K562 (cell line): ENCODE data around the gene ABHD14A. TPM values are rescaled to one million over a fixed set of nuclear protein-coding genes. Genes with fewer than 3 reads are reported as not detected.

Experiments used
- JUN ChIP-seq, 2 experiments: sonication (generic) in 1 of 2; formaldehyde crosslinking in 1 of 2; IDR thresholded peaks; 2 replicates each; pipeline versions ENCODE4 v1.6.1 to v1.8.0; 2012 to 2022; ENCODE audit warnings: borderline replicate concordance in 2 of 2, mild to moderate bottlenecking in 2 of 2, improper control_type of control experiment in 1 of 2, low read depth in 1 of 2, low read length in 1 of 2, missing genetic modification reagents in 1 of 2
- NONO ChIP-seq, 2 experiments: fragments of 200-400 bp in 1 of 2; fragments of 450-650 bp in 1 of 2; formaldehyde crosslinking in 1 of 2; IDR thresholded peaks; 2 replicates each; pipeline ENCODE4 v1.6.1; 2017; ENCODE audit warnings: low read depth in 2 of 2, mild to moderate bottlenecking in 2 of 2, moderate library complexity in 2 of 2, low read length in 1 of 2
- POU5F1 ChIP-seq: fragments of 150-350 bp; IDR thresholded peaks from 2 replicates; pipeline ENCODE4 v1.6.1; 2014; ENCODE audit warnings: borderline replicate concordance, low read length, low read depth, mild to moderate bottlenecking; ENCODE audit not compliant: partially characterized antibody
- STAG1 ChIP-seq: sonication (generic); formaldehyde crosslinking; IDR thresholded peaks from 2 replicates; pipeline ENCODE4 v1.5.0; 2020; ENCODE audit warnings: missing genetic modification reagents, borderline replicate concordance
- TARDBP ChIP-seq: fragments of 450-650 bp; IDR thresholded peaks from 2 replicates; pipeline ENCODE4 v1.6.1; 2016
- ZSCAN29 ChIP-seq: fragments of 450-650 bp; IDR thresholded peaks from 2 replicates; pipeline ENCODE4 v1.6.1; 2017
- polyA plus RNA-seq, 8 experiments: library from polyadenylated mRNA; depleted of rRNA in 4 of 8; stranded (reverse) in 5 of 8; unstranded in 3 of 8; fragments of >200 nt; fragmentation: Nextera tagmentation in 2 of 8; fragmentation: Illumina TruSeq in 1 of 8; extraction: Ambion mirVana in 2 of 8; extraction: Trizol in 1 of 8; gene quantifications; 2 replicates each; pipeline versions ENCODE4 v1.2.1 to v1.2.3, GENCODE V29; 2011 to 2014; ENCODE audit warnings: inconsistent platforms in 1 of 8, missing spikeins in 1 of 8
- total RNA-seq, 7 experiments: library from RNA; depleted of rRNA in 6 of 7; stranded (reverse); fragments of >200 nt in 6 of 7; fragmentation: Illumina TruSeq in 2 of 7; extraction: Trizol in 2 of 7; gene quantifications; 2 replicates each; pipeline versions ENCODE4 v1.2.1 to v1.2.3, GENCODE V29; 2011 to 2021; ENCODE audit warnings: low replicate concordance in 1 of 7
- TF ChIP-seq, protein P1 (sequence below), 2 experiments: IDR thresholded peaks; 2 replicates each; pipeline ENCODE4 v1.6.1; 2012; ENCODE audit warnings: improper control_type of control experiment in 2 of 2, low read depth in 2 of 2, low read length in 2 of 2, borderline replicate concordance in 1 of 2
- TF ChIP-seq, protein P2 (sequence below): sonication (generic); formaldehyde crosslinking; IDR thresholded peaks from 2 replicates; pipeline ENCODE4 v1.8.0; 2022; ENCODE audit warnings: missing genetic modification reagents, mild to moderate bottlenecking, moderate library complexity, borderline replicate concordance
- TF ChIP-seq, protein P3 (sequence below): IDR thresholded peaks from 2 replicates; pipeline ENCODE4 v1.6.1; 2014; ENCODE audit warnings: antibody characterized with exemption
- TF ChIP-seq, protein P4 (sequence below): fragments of 450-650 bp; IDR thresholded peaks from 2 replicates; pipeline ENCODE4 v1.6.1; 2016; ENCODE audit warnings: low read depth

The ABHD14A gene
- total and polyA plus RNA-seq, 9 of the 15 experiments (the other 6 are each of a cell fraction or from before 2014, with no cell fraction given), result 0.90 to 10.5 (median 8.3) TPM

DNA sequence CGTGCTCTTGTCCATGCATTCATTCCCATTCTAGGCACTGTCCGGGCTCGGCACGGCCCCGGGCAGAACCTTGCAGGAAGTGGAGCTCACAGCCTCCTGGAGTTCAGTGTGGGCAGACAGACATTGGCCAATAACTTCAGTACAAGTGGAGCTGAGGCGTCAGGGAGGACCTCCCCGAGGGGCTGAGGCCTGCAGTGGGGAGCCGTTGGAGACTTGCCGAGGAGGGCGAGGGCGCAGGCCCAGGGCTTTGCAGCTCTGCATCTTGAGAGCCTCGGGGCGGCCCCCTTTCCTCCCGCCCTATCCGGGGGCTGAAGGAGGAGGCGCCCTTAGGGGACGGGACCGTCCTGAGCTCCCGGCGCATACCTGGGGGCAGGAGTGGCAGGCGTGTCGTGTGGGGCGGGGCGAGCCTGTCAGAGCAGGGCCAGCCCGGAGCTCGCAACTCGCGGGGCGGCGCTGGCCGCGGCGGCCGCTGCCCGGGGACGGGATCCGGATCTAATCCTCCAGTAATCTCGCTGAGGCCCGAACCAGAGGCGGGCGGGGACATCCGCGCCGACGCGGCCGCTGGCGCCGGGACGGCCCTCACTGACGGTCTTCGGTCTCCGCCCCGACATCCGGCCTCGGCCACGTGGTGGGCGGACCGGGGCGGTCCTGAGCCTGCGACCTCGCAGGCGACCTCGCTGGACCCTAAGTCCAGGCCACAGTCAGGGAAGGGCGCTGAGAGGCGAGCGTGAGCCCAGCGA is 8.1 kb downstream of the ABHD14A start, which contains the start of gene ACY1 (continued):
- peak; percentile 60; the same call in 1 of the 2 replicates for TF ChIP-seq ZSCAN29
- TF ChIP-seq TARDBP, result peak; percentile 41; the same call in 1 of the 2 replicates
- TF ChIP-seq POU5F1, result no peak
- TF ChIP-seq, protein P1, sequence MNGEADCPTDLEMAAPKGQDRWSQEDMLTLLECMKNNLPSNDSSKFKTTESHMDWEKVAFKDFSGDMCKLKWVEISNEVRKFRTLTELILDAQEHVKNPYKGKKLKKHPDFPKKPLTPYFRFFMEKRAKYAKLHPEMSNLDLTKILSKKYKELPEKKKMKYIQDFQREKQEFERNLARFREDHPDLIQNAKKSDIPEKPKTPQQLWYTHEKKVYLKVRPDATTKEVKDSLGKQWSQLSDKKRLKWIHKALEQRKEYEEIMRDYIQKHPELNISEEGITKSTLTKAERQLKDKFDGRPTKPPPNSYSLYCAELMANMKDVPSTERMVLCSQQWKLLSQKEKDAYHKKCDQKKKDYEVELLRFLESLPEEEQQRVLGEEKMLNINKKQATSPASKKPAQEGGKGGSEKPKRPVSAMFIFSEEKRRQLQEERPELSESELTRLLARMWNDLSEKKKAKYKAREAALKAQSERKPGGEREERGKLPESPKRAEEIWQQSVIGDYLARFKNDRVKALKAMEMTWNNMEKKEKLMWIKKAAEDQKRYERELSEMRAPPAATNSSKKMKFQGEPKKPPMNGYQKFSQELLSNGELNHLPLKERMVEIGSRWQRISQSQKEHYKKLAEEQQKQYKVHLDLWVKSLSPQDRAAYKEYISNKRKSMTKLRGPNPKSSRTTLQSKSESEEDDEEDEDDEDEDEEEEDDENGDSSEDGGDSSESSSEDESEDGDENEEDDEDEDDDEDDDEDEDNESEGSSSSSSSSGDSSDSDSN (IDR thresholded peaks at IDR 0.05; ENCODE audit: borderline replicate concordance in 1 of 2, low read depth in 2 of 2, low read length in 2 of 2), result peak; percentile 84 to 86; a peak in 2 of 4 replicates
- TF ChIP-seq, protein P2, sequence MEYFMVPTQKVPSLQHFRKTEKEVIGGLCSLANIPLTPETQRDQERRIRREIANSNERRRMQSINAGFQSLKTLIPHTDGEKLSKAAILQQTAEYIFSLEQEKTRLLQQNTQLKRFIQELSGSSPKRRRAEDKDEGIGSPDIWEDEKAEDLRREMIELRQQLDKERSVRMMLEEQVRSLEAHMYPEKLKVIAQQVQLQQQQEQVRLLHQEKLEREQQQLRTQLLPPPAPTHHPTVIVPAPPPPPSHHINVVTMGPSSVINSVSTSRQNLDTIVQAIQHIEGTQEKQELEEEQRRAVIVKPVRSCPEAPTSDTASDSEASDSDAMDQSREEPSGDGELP (CRISPR knock-in tag), result peak; percentile 45
- no peak for TF ChIP-seq STAG1
- 0 out of 4 replicates have a peak, but pooled peaks of 1 of the 2 experiments have one; percentile 27 for TF ChIP-seq NONO (IDR thresholded peaks at IDR 0.05; ENCODE audit: low read depth in 2 of 2, low read length in 1 of 2)
- TF ChIP-seq, protein P3, sequence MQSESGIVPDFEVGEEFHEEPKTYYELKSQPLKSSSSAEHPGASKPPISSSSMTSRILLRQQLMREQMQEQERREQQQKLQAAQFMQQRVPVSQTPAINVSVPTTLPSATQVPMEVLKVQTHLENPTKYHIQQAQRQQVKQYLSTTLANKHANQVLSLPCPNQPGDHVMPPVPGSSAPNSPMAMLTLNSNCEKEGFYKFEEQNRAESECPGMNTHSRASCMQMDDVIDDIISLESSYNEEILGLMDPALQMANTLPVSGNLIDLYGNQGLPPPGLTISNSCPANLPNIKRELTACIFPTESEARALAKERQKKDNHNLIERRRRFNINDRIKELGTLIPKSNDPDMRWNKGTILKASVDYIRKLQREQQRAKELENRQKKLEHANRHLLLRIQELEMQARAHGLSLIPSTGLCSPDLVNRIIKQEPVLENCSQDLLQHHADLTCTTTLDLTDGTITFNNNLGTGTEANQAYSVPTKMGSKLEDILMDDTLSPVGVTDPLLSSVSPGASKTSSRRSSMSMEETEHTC, result 0 out of 2 replicates have a peak, but pooled peaks have one; percentile 32
- TF ChIP-seq JUN (IDR thresholded peaks at IDR 0.05; ENCODE audit: borderline replicate concordance, low read depth, low read length), result peak; percentile 57; the same call in 1 of the 2 replicates
- TF ChIP-seq JUN (CRISPR knock-in tag; IDR thresholded peaks at IDR 0.05; ENCODE audit: borderline replicate concordance), result no peak
- TF ChIP-seq, protein P4, sequence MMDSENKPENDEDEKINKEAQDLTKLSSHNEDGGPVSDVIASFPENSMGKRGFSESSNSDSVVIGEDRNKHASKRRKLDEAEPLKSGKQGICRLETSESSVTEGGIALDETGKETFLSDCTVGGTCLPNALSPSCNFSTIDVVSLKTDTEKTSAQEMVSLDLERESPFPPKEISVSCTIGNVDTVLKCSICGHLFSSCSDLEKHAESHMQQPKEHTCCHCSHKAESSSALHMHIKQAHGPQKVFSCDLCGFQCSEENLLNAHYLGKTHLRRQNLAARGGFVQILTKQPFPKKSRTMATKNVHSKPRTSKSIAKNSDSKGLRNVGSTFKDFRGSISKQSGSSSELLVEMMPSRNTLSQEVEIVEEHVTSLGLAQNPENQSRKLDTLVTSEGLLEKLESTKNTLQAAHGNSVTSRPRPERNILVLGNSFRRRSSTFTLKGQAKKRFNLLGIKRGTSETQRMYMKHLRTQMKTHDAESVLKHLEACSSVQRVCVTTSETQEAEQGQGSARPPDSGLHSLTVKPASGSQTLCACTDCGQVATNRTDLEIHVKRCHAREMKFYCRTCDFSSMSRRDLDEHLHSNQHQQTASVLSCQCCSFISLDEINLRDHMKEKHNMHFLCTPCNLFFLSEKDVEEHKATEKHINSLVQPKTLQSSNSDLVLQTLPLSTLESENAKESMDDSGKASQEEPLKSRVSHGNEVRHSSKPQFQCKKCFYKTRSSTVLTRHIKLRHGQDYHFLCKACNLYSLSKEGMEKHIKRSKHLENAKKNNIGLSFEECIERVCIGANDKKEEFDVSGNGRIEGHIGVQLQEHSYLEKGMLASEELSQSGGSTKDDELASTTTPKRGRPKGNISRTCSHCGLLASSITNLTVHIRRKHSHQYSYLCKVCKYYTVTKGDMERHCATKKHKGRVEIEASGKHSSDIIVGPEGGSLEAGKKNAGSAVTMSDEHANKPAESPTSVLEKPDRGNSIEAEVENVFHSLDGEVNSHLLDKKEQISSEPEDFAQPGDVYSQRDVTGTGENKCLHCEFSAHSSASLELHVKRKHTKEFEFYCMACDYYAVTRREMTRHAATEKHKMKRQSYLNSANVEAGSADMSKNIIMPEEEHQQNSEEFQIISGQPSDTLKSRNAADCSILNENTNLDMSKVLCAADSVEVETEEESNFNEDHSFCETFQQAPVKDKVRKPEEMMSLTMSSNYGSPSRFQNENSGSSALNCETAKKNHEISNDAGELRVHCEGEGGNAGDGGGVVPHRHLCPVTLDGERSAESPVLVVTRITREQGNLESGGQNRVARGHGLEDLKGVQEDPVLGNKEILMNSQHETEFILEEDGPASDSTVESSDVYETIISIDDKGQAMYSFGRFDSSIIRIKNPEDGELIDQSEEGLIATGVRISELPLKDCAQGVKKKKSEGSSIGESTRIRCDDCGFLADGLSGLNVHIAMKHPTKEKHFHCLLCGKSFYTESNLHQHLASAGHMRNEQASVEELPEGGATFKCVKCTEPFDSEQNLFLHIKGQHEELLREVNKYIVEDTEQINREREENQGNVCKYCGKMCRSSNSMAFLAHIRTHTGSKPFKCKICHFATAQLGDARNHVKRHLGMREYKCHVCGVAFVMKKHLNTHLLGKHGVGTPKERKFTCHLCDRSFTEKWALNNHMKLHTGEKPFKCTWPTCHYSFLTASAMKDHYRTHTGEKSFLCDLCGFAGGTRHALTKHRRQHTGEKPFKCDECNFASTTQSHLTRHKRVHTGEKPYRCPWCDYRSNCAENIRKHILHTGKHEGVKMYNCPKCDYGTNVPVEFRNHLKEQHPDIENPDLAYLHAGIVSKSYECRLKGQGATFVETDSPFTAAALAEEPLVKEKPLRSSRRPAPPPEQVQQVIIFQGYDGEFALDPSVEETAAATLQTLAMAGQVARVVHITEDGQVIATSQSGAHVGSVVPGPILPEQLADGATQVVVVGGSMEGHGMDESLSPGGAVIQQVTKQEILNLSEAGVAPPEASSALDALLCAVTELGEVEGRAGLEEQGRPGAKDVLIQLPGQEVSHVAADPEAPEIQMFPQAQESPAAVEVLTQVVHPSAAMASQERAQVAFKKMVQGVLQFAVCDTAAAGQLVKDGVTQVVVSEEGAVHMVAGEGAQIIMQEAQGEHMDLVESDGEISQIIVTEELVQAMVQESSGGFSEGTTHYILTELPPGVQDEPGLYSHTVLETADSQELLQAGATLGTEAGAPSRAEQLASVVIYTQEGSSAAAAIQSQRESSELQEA, result no peak
